Stomach (tissue), 4 donors: ENCODE data around the gene PLCE1.

Experiments
- EP300 ChIP-seq: sonication (generic); formaldehyde crosslinking; IDR thresholded peaks from one replicate; pipeline ENCODE4 v1.6.1; 2017; ENCODE audit warnings: antibody characterized with exemption
- POLR2A ChIP-seq, 4 donors: fragments of 450-650 bp; IDR thresholded peaks; one replicate each; pipeline ENCODE4 v1.6.1; 2016; ENCODE audit warnings: antibody characterized with exemption in 4 of 4, control low read depth in 2 of 4, mild to moderate bottlenecking in 1 of 4, moderate library complexity in 1 of 4
- TF ChIP-seq, protein P1 (sequence below), 7 experiments: fragments of 450-650 bp in 4 of 7; fragments of 200-600 bp in 3 of 7; sonication (generic) in 3 of 7; IDR thresholded peaks; one replicate each; pipeline ENCODE4 v1.5.1; 2016 to 2019; ENCODE audit warnings: antibody characterized with exemption in 7 of 7, control low read depth in 2 of 7, mild to moderate bottlenecking in 1 of 7

GRCh38 chr10:94041206-94041605 is 47.5 kb downstream of the PLCE1 start:
- no peak for TF ChIP-seq POLR2A (IDR thresholded peaks at IDR 0.05)
- TF ChIP-seq, protein P1, sequence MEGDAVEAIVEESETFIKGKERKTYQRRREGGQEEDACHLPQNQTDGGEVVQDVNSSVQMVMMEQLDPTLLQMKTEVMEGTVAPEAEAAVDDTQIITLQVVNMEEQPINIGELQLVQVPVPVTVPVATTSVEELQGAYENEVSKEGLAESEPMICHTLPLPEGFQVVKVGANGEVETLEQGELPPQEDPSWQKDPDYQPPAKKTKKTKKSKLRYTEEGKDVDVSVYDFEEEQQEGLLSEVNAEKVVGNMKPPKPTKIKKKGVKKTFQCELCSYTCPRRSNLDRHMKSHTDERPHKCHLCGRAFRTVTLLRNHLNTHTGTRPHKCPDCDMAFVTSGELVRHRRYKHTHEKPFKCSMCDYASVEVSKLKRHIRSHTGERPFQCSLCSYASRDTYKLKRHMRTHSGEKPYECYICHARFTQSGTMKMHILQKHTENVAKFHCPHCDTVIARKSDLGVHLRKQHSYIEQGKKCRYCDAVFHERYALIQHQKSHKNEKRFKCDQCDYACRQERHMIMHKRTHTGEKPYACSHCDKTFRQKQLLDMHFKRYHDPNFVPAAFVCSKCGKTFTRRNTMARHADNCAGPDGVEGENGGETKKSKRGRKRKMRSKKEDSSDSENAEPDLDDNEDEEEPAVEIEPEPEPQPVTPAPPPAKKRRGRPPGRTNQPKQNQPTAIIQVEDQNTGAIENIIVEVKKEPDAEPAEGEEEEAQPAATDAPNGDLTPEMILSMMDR (IDR thresholded peaks at IDR 0.05): no peak
- TF ChIP-seq EP300: no peak
